Nephron (organoid): ENCODE data around the gene TARS3.

Source experiments
- H3K27ac Mint-ChIP-seq, 3 experiments: 2 replicates each; pipeline ENCODE4 v1.8.0; 2020; ENCODE audit warnings: mixed read lengths in 3 of 3, mild to moderate bottlenecking in 2 of 3, moderate library complexity in 1 of 3
- H3K27me3 Mint-ChIP-seq: 2 replicates; pipeline ENCODE4 v1.8.0; 2021; ENCODE audit warnings: low read depth, mild to moderate bottlenecking, moderate library complexity, mixed read lengths
- H3K36me3 Mint-ChIP-seq: 2 replicates; pipeline ENCODE4 v1.8.0; 2020; ENCODE audit warnings: low read depth, mixed read lengths
- H3K4me1 Mint-ChIP-seq: 2 replicates; pipeline ENCODE4 v1.8.0; 2020; ENCODE audit warnings: mixed read lengths
- H3K4me3 Mint-ChIP-seq, 3 experiments: 2 replicates each; pipeline ENCODE4 v1.8.0; 2020; ENCODE audit warnings: mild to moderate bottlenecking in 3 of 3, mixed read lengths in 3 of 3, moderate library complexity in 2 of 3
- H3K9me3 Mint-ChIP-seq: 2 replicates; pipeline ENCODE4 v1.8.0; 2020; ENCODE audit warnings: mixed read lengths
- TF ChIP-seq, protein P1 (sequence below), 3 experiments: fragments of 200-600 bp; sonication (generic); IDR thresholded peaks; one replicate each; pipeline ENCODE4 v1.5.0; 2021; ENCODE audit warnings: antibody characterized with exemption in 3 of 3; ENCODE audit not compliant: unreplicated experiment in 3 of 3

Gene TARS3

GRCh38 chr15:101647251-101647650 lies 77.0 kb downstream of the TARS3 start:
- Mint-ChIP-seq H3K36me3 (peaks cover 52% of the 10 kb centered on the region), H3K4me1 (peaks cover 26% of the 10 kb centered on the region), H3K27ac (no peak overlapping the region)

DNA sequence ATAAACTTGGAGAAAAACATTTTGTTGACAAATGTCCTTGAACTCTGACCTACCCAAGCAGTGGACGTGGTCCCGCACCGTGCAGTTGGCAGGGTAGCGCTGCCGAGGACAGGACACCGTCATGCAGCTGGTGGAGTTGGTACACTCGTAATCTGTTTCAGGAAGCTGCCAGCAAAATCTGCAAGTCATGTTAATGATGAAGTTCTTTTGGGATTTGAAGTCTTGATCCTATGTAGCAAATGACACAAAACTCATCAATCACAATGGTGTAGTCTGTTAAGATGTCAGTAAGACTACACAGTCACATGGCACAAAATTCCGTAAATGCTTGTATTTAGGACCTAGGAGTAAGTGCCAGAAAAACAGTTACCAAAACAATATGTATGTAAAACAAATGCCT lies 77.6 kb downstream of the TARS3 start:
- no peak overlapping the region for H3K27ac Mint-ChIP-seq

More at GRCh38 chr15:101647251-101647650, 77.0 kb downstream of the TARS3 start:
- Mint-ChIP-seq H3K27me3 (no peaks in the 10 kb centered on the region), H3K4me3 (no peak overlapping the region), H3K9me3 (no peaks in the 10 kb centered on the region)
- TF ChIP-seq, protein P1, sequence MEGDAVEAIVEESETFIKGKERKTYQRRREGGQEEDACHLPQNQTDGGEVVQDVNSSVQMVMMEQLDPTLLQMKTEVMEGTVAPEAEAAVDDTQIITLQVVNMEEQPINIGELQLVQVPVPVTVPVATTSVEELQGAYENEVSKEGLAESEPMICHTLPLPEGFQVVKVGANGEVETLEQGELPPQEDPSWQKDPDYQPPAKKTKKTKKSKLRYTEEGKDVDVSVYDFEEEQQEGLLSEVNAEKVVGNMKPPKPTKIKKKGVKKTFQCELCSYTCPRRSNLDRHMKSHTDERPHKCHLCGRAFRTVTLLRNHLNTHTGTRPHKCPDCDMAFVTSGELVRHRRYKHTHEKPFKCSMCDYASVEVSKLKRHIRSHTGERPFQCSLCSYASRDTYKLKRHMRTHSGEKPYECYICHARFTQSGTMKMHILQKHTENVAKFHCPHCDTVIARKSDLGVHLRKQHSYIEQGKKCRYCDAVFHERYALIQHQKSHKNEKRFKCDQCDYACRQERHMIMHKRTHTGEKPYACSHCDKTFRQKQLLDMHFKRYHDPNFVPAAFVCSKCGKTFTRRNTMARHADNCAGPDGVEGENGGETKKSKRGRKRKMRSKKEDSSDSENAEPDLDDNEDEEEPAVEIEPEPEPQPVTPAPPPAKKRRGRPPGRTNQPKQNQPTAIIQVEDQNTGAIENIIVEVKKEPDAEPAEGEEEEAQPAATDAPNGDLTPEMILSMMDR (IDR thresholded peaks at IDR 0.05; ENCODE audit: unreplicated experiment in 3 of 3): no peak

DNA sequence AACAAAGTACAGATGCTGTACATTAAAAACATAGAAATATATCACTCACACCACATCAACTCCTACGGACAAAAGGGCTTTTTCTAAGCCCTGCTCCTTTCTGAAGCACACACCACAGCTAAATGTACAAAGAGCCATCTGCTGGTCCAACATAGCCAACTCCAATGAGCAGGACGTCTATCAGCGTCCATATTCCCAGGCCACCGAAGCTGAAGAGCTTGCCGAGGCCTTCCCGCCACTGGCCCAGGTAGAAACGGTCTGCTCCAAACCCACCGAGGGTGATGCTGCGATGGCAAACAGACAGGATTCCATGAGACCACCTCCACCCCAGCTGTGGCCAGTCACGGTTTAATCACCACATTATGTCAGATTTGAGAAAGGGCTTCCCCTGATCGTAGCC lies 81.9 kb downstream of the TARS3 start:
- TF ChIP-seq, protein P1 (IDR thresholded peaks at IDR 0.05; ENCODE audit: unreplicated experiment in 3 of 3): peak; percentile 13 to 26 (median 15)
- Mint-ChIP-seq H3K4me3 (peak overlapping the region in 2 of 3 experiments; percentile 4 to 31), H3K4me1 (peaks cover 16% of the 10 kb centered on the region), H3K27ac (peak overlapping the region; percentile 73 to 86 (median 82)), H3K9me3 (no peaks in the 10 kb centered on the region), H3K27me3 (no peaks in the 10 kb centered on the region), H3K36me3 (peaks cover 66% of the 10 kb centered on the region)

More for the DNA sequence above, 77.6 kb downstream of the TARS3 start:
- peaks cover 55% of the 10 kb centered on the region for H3K36me3 Mint-ChIP-seq
- no peak overlapping the region for H3K4me3 Mint-ChIP-seq
- H3K27me3 Mint-ChIP-seq: no peaks in the 10 kb centered on the region
- H3K9me3 Mint-ChIP-seq: no peaks in the 10 kb centered on the region
- TF ChIP-seq, protein P1 (IDR thresholded peaks at IDR 0.05; ENCODE audit: unreplicated experiment in 3 of 3): no peak
- H3K4me1 Mint-ChIP-seq: peaks cover 31% of the 10 kb centered on the region

DNA sequence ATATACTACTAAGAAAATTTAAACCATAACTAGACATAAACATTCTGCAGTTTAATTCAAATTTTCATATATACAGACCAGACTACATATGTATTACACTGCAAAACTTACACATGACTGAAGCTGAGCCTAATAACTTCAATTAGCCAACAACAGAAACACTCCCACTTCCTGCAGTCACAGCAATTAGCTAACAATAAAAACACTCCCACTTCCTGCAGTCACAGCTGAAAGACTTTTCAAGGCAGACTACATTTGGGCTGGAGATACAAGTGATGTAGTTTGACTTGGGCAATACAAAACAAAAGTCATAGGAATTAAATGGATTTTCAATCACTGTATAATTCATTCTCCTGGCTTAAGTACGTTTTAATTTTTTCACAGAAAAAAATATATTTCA lies 82.4 kb downstream of the TARS3 start:
- Mint-ChIP-seq H3K4me1 (peaks cover 16% of the 10 kb centered on the region), H3K4me3 (no peak overlapping the region), H3K36me3 (peaks cover 63% of the 10 kb centered on the region), H3K9me3 (no peaks in the 10 kb centered on the region), H3K27me3 (no peaks in the 10 kb centered on the region), H3K27ac (peak overlapping the region; percentile 73 to 86 (median 82))
- TF ChIP-seq, protein P1 (IDR thresholded peaks at IDR 0.05; ENCODE audit: unreplicated experiment in 3 of 3): no peak

GRCh38 chr15:101641129-101641764 lies 83.0 kb downstream of the TARS3 start:
- TF ChIP-seq, protein P1 (IDR thresholded peaks at IDR 0.05; ENCODE audit: unreplicated experiment in 3 of 3): peak; percentile 91 to 94 (median 92)
- Mint-ChIP-seq H3K27me3 (no peaks in the 10 kb centered on the region), H3K9me3 (no peaks in the 10 kb centered on the region), H3K4me3 (no peak overlapping the region), H3K36me3 (peaks cover 57% of the 10 kb centered on the region), H3K27ac (peak overlapping the region; percentile 24 to 82 (median 56)), H3K4me1 (peaks cover 16% of the 10 kb centered on the region)

DNA sequence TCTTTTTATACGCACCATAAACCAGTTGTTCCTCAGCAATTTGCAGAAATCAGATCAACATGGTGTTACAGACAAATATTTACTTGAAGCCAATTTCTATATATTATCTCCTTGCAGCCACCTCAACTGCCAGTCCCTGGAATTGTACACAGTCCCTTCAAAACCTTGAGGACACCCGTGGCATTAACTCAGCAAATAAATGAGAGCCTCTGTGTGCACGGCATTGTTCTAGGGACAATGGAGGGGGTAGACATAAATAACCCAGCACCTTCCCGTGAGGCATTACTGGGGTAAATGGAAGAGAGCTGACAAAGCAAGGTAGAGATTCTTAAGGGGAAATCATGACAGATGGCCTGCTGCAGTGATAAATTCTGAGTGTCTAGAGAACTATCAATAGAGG lies 84.6 kb downstream of the TARS3 start:
- no peak overlapping the region for H3K4me3 Mint-ChIP-seq
- no peaks in the 10 kb centered on the region for H3K27me3 Mint-ChIP-seq
- TF ChIP-seq, protein P1 (IDR thresholded peaks at IDR 0.05; ENCODE audit: unreplicated experiment in 3 of 3): no peak
- no peak overlapping the region for H3K27ac Mint-ChIP-seq
- H3K4me1 Mint-ChIP-seq: peaks cover 16% of the 10 kb centered on the region
- peaks cover 41% of the 10 kb centered on the region for H3K36me3 Mint-ChIP-seq
- H3K9me3 Mint-ChIP-seq: no peaks in the 10 kb centered on the region
